ENCODE data around the gene NINJ2.

Gene NINJ2

GRCh38 chr12:627285-627684 lies 36.0 kb downstream of the NINJ2 start:
- POLR2A ChIA-PET: no interaction called here
- Histone ChIP-seq H3K27ac (ENCODE audit: insufficient read depth in 1 of 2, low read depth in 1 of 2, low read length in 2 of 2, poor library complexity in 1 of 2, severe bottlenecking in 2 of 2) (no peak overlapping the region), H3K4me1 (ENCODE audit: control extremely low read depth in 1 of 4, control insufficient read depth in 4 of 4, insufficient read depth in 4 of 4, low read length in 3 of 4) (peaks cover 2 to 50% (median 24%) of the 10 kb centered on the region in 4 experiments), H3K4me3 (ENCODE audit: control insufficient read depth in 1 of 7, extremely low read depth in 1 of 7, insufficient read depth in 4 of 7, low read depth in 2 of 7, low read length in 6 of 7) (no peak overlapping the region), H3K9me3 (ENCODE audit: control extremely low read depth in 1 of 5, control insufficient read depth in 4 of 5, insufficient read depth in 2 of 5, low read depth in 1 of 5, low read length in 4 of 5) (no peaks in the 10 kb centered on the region), H3K27me3 (replicated peaks in 2 of 5; ENCODE audit: control insufficient read depth in 4 of 5, insufficient read depth in 5 of 5, low read length in 4 of 5) (no peaks in the 10 kb centered on the region), H3K36me3 (ENCODE audit: control insufficient read depth in 4 of 4, insufficient read depth in 4 of 4, low read length in 3 of 4) (no peaks in the 10 kb centered on the region)
- no peak for DNase-seq
- CTCF ChIA-PET: interaction anchor here (0.9 to 6.4 kb wide), 6 partner anchors 9 to 189 kb away, joined by 3 to 43 read pairs (median 4); no protein-coding TSS in a partner anchor
- WGBS (ENCODE audit: insufficient coverage): 100% methylated on average over 2 of the region's 4 CpGs

- WGBS (ENCODE audit: insufficient coverage): 100% methylated on average over 3 of the region's 3 CpGs
- Histone ChIP-seq H3K36me3 (ENCODE audit: control insufficient read depth in 4 of 4, insufficient read depth in 4 of 4, low read length in 3 of 4) (no peaks in the 10 kb centered on the region), H3K4me1 (ENCODE audit: control extremely low read depth in 1 of 4, control insufficient read depth in 4 of 4, insufficient read depth in 4 of 4, low read length in 3 of 4) (peaks cover 2 to 42% (median 23%) of the 10 kb centered on the region in 4 experiments), H3K9me3 (ENCODE audit: control extremely low read depth in 1 of 5, control insufficient read depth in 4 of 5, insufficient read depth in 2 of 5, low read depth in 1 of 5, low read length in 4 of 5) (no peaks in the 10 kb centered on the region), H3K4me3 (ENCODE audit: control insufficient read depth in 1 of 7, extremely low read depth in 1 of 7, insufficient read depth in 4 of 7, low read depth in 2 of 7, low read length in 6 of 7) (no peak overlapping the region), H3K27ac (ENCODE audit: insufficient read depth in 1 of 2, low read depth in 1 of 2, low read length in 2 of 2, poor library complexity in 1 of 2, severe bottlenecking in 2 of 2) (no peak overlapping the region), H3K27me3 (replicated peaks in 2 of 5; ENCODE audit: control insufficient read depth in 4 of 5, insufficient read depth in 5 of 5, low read length in 4 of 5) (no peaks in the 10 kb centered on the region)
- ChIA-PET CTCF (interaction anchor here (1.0 to 6.4 kb wide), 6 partner anchors 12 to 190 kb away, joined by 4 to 43 read pairs (median 4); no protein-coding TSS in a partner anchor), POLR2A (no interaction called here)
- no peak for DNase-seq
These were observed 37.2 kb downstream of the NINJ2 start for GRCh38 chr12:625998-626397.

- Histone ChIP-seq H3K4me3 (ENCODE audit: control insufficient read depth in 1 of 7, extremely low read depth in 1 of 7, insufficient read depth in 4 of 7, low read depth in 2 of 7, low read length in 6 of 7) (no peak overlapping the region), H3K36me3 (ENCODE audit: control insufficient read depth in 4 of 4, insufficient read depth in 4 of 4, low read length in 3 of 4) (no peaks in the 10 kb centered on the region), H3K4me1 (ENCODE audit: control extremely low read depth in 1 of 4, control insufficient read depth in 4 of 4, insufficient read depth in 4 of 4, low read length in 3 of 4) (peaks cover 11 to 40% (median 25%) of the 10 kb centered on the region in 4 experiments), H3K27ac (ENCODE audit: insufficient read depth in 1 of 2, low read depth in 1 of 2, low read length in 2 of 2, poor library complexity in 1 of 2, severe bottlenecking in 2 of 2) (no peak overlapping the region), H3K27me3 (replicated peaks in 2 of 5; ENCODE audit: control insufficient read depth in 4 of 5, insufficient read depth in 5 of 5, low read length in 4 of 5) (no peaks in the 10 kb centered on the region), H3K9me3 (ENCODE audit: control extremely low read depth in 1 of 5, control insufficient read depth in 4 of 5, insufficient read depth in 2 of 5, low read depth in 1 of 5, low read length in 4 of 5) (no peaks in the 10 kb centered on the region)
- DNase-seq: no peak
- ChIA-PET CTCF (interaction anchor here (1.0 to 6.4 kb wide), 4 partner anchors 10 to 189 kb away, joined by 4 to 43 read pairs (median 5); no protein-coding TSS in a partner anchor), POLR2A (no interaction called here)
- 100% methylated on average over 2 of the region's 4 CpGs for WGBS (ENCODE audit: insufficient coverage)
These were observed 39.3 kb downstream of the NINJ2 start for GRCh38 chr12:623865-624372.

- no peak overlapping the region for H3K27ac ChIP-seq (ENCODE audit: insufficient read depth in 1 of 2, low read depth in 1 of 2, low read length in 2 of 2, poor library complexity in 1 of 2, severe bottlenecking in 2 of 2)
- peaks cover 11 to 43% (median 29%) of the 10 kb centered on the region in 4 experiments for H3K4me1 ChIP-seq (ENCODE audit: control extremely low read depth in 1 of 4, control insufficient read depth in 4 of 4, insufficient read depth in 4 of 4, low read length in 3 of 4)
- ChIA-PET CTCF (interaction anchor here (0.7 to 6.4 kb wide), 6 partner anchors 9 to 190 kb away, joined by 3 to 43 read pairs (median 4); partner anchors contain the start of gene NINJ2), POLR2A (no interaction called here)
- H3K27me3 ChIP-seq (replicated peaks in 2 of 5; ENCODE audit: control insufficient read depth in 4 of 5, insufficient read depth in 5 of 5, low read length in 4 of 5): no peaks in the 10 kb centered on the region
- DNase-seq: no peak
- no peaks in the 10 kb centered on the region for H3K9me3 ChIP-seq (ENCODE audit: control extremely low read depth in 1 of 5, control insufficient read depth in 4 of 5, insufficient read depth in 2 of 5, low read depth in 1 of 5, low read length in 4 of 5)
- no peak overlapping the region for H3K4me3 ChIP-seq (ENCODE audit: control insufficient read depth in 1 of 7, extremely low read depth in 1 of 7, insufficient read depth in 4 of 7, low read depth in 2 of 7, low read length in 6 of 7)
- WGBS (ENCODE audit: insufficient coverage): 93% methylated on average over 3 of the region's 6 CpGs
- no peaks in the 10 kb centered on the region for H3K36me3 ChIP-seq (ENCODE audit: control insufficient read depth in 4 of 4, insufficient read depth in 4 of 4, low read length in 3 of 4)
These were observed 39.9 kb downstream of the NINJ2 start for GRCh38 chr12:623172-623864.

- Histone ChIP-seq H3K4me1 (ENCODE audit: control extremely low read depth in 1 of 4, control insufficient read depth in 4 of 4, insufficient read depth in 4 of 4, low read length in 3 of 4) (peaks cover 11 to 42% (median 31%) of the 10 kb centered on the region in 4 experiments), H3K4me3 (ENCODE audit: control insufficient read depth in 1 of 7, extremely low read depth in 1 of 7, insufficient read depth in 4 of 7, low read depth in 2 of 7, low read length in 6 of 7) (no peak overlapping the region), H3K9me3 (ENCODE audit: control extremely low read depth in 1 of 5, control insufficient read depth in 4 of 5, insufficient read depth in 2 of 5, low read depth in 1 of 5, low read length in 4 of 5) (no peaks in the 10 kb centered on the region), H3K36me3 (ENCODE audit: control insufficient read depth in 4 of 4, insufficient read depth in 4 of 4, low read length in 3 of 4) (no peaks in the 10 kb centered on the region), H3K27me3 (replicated peaks in 2 of 5; ENCODE audit: control insufficient read depth in 4 of 5, insufficient read depth in 5 of 5, low read length in 4 of 5) (no peaks in the 10 kb centered on the region), H3K27ac (ENCODE audit: insufficient read depth in 1 of 2, low read depth in 1 of 2, low read length in 2 of 2, poor library complexity in 1 of 2, severe bottlenecking in 2 of 2) (peak overlapping the region in 1 of 2 experiments; percentile 2)
- CTCF ChIA-PET: interaction anchor here (0.7 to 6.4 kb wide), 3 partner anchors 8 to 128 kb away, joined by 3 to 43 read pairs (median 4); partner anchors contain the start of gene NINJ2
- peak; percentile 59 to 76 (median 68) for DNase-seq
- POLR2A ChIA-PET: interaction anchor here (0.7 kb wide), 1 partner anchor 10 kb away, joined by 3 read pairs; no protein-coding TSS in a partner anchor
- WGBS (ENCODE audit: insufficient coverage): no CpG with 5 or more reads among the region's 3 CpGs
These were observed 40.8 kb downstream of the NINJ2 start for GRCh38 chr12:622416-622815.

GRCh38 chr12:619346-619745 lies 43.9 kb downstream of the NINJ2 start:
- no peak overlapping the region for H3K27ac ChIP-seq (ENCODE audit: insufficient read depth in 1 of 2, low read depth in 1 of 2, low read length in 2 of 2, poor library complexity in 1 of 2, severe bottlenecking in 2 of 2)
- POLR2A ChIA-PET: interaction anchor here (1.1 to 1.2 kb wide), 2 partner anchors 12 to 26 kb away, joined by 3 to 4 read pairs; no protein-coding TSS in a partner anchor
- H3K9me3 ChIP-seq (ENCODE audit: control extremely low read depth in 1 of 5, control insufficient read depth in 4 of 5, insufficient read depth in 2 of 5, low read depth in 1 of 5, low read length in 4 of 5): no peaks in the 10 kb centered on the region
- peaks cover 14 to 71% (median 49%) of the 10 kb centered on the region in 4 experiments for H3K4me1 ChIP-seq (ENCODE audit: control extremely low read depth in 1 of 4, control insufficient read depth in 4 of 4, insufficient read depth in 4 of 4, low read length in 3 of 4)
- DNase-seq: peak in 2 of 3 donors; percentile 49 to 54
- peak overlapping the region in 2 of 7 experiments; percentile 4 for H3K4me3 ChIP-seq (ENCODE audit: control insufficient read depth in 1 of 7, extremely low read depth in 1 of 7, insufficient read depth in 4 of 7, low read depth in 2 of 7, low read length in 6 of 7)
- no peaks in the 10 kb centered on the region for H3K36me3 ChIP-seq (ENCODE audit: control insufficient read depth in 4 of 4, insufficient read depth in 4 of 4, low read length in 3 of 4)
- WGBS (ENCODE audit: insufficient coverage): 0% methylated on average over 3 of the region's 4 CpGs
- CTCF ChIA-PET: interaction anchor here (0.6 to 2.8 kb wide), 13 partner anchors 9 to 1068 kb away, joined by 3 to 20 read pairs (median 4); partner anchors contain the start of gene WNK1
- H3K27me3 ChIP-seq (replicated peaks in 2 of 5; ENCODE audit: control insufficient read depth in 4 of 5, insufficient read depth in 5 of 5, low read length in 4 of 5): no peaks in the 10 kb centered on the region

All from common myeloid progenitor, CD34-positive (primary cell).